AG08395 (cell line): Measurements from ENCODE around the gene CCNY.

Source experiments
- DNase-seq: peaks from one replicate; pipeline ENCODE4 v3.0.0; 2012; ENCODE audit warnings: mixed read lengths, low spot score

The CCNY gene

GRCh38 chr10:35584946-35585345, 248.6 kb downstream of the CCNY start:
- DNase-seq = no peak

- DNase-seq = no peak
Measured at GRCh38 chr10:35585356-35585755, 249.0 kb downstream of the CCNY start.

GRCh38 chr10:35585903-35586535, 249.7 kb downstream of the CCNY start:
- DNase-seq = no peak

GRCh38 chr10:35588836-35589235, 252.5 kb downstream of the CCNY start:
- no peak for DNase-seq

DNA sequence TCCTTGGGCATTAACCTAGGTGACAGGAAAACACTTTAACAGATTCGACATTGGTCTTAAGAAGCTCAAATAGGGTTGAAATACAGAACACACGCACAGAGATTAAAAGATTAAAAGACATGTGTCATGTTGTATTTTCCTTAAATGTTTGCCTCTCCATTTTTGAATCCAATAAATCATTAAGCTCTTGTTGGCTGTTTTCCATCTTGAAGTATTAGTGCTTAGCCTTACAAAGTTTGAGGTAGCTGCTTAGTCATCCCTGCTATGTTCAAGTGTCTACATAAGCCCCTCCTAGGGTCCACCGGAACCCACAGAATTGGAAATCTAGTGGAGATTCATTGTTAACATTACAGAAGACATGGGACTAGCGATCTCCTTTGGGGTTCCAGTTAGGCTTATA, 256.1 kb downstream of the CCNY start:
- no peak for DNase-seq

- DNase-seq = no peak
Measured at GRCh38 chr10:35594115-35595079, 258.1 kb downstream of the CCNY start.

- no peak for DNase-seq
Measured at GRCh38 chr10:35595106-35595505, 258.8 kb downstream of the CCNY start.

DNA sequence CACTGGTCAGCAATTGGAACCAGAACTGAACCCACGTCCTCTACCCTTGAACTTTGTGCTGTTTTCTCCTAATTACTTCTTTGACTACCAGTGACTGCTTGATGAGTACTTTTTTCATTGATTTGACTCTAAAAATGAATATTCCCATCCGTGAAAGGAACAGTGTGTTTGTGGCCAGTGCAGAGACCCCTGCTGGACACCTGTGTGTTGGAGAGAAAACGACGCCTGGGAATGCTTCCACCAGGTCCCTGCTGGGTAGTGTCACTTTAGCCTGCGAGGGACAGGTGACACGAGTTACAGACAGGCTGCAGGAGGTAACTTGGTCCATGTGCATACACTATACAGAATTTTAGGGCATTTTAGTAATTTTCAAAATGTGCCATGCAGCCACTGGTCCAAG, 262.1 kb downstream of the CCNY start:
- no peak for DNase-seq

DNA sequence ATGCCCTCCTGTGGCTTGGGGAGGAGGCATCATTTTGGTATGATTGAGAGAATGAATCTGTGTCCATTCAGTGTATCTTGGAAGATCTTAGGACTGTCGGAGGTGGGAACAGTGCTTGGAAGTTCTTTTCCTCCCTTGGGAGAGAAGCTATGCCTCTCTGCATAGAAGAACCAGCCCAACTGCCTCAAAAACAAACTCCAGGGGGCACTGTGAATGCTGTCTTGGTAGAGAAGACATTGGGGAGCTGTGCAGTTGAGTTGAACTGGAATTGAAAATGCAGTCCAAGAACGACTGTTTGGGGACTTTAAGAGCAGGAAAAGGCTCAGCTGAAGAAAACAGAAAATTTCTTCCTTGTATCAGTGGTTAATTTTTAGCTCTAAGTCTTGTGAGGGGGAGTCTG, 263.9 kb downstream of the CCNY start:
- no peak for DNase-seq

GRCh38 chr10:35605191-35605590, 268.9 kb downstream of the CCNY start, which contains the start of gene GJD4:
Gene GJD4 (plus strand): TSS chr10:35605341. CDS start chr10:35605568, 227 bp downstream.
- no peak for DNase-seq

DNA sequence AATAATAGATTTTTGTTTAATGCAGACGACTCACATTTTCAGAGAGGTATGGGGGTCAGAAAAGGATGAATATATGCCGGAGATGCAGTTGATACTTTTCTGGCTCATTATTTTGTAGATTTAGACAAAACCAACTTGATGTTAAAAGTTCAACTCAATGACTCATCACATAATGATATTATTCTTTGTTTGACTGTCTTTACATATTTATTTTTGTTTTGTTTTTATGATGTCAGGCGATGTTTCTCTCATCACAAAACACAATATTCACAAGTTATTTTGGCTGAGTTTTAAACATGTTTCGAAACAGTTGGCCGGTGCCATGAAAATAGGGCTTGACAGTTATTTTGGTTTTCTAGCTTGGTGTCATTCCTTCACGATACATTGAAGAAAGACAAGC, 270.1 kb downstream of the CCNY start:
- no peak for DNase-seq

- peak; percentile 20 for DNase-seq
Measured at GRCh38 chr10:35607475-35608327, 271.4 kb downstream of the CCNY start.

GRCh38 chr10:35608328-35608672, 272.0 kb downstream of the CCNY start:
- DNase-seq = no peak

DNA sequence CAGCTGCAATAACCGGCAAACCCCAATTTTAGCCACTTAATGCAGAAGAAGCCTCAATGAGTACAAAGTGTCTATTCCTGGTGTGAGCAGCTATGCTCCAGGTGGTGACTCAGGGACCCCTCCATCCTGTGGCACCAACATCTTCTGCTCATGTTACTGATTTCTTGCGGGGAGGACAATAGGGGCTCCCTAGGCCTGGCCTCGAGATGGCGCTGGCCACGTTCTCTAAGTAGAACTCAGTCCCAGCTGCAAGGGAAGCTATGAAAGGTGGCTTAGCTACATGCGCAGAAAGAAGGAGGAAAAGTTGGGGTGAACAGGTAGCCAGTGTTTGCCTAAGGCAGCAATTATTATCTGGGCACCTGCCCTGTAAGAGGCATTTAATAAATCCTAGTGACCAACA, 275.4 kb downstream of the CCNY start:
- DNase-seq = no peak

DNA sequence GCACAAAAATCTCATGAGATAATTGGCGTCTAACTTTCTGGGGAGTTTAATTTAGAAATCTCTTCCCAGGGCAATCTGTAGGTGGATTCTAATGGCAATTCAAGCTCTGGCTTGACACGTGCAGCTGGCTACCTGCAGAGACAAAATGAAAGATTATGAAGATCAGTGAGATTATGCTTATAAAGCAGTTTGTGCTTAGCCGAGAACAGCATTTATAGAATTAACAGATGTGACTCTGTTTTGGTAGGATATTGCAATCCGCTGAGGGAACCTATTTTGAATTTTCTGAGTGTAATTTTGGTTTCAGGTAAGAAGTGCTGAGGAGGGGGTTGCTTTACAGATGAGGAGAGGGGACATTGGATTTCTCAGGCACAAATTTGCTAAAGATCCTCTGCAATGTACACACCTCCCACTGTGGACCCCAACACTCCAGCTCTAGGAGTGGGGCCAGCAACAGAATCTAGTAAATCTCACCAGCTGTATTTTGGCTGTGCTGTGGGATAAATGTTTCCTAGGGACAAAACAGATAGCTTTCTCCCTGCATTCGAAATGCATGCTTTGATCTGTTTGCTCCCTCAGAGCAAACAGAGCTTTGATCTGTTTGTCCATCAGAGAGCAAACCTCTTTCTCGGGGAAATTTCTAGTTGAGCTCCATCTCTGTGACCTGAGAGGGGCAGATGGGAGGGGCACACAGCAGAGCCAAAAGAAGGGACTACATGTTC, 276.2 kb downstream of the CCNY start:
- DNase-seq = no peak

GRCh38 chr10:35613107-35613440, 276.8 kb downstream of the CCNY start:
- DNase-seq = no peak

- DNase-seq = peak; percentile 44
Measured at GRCh38 chr10:35613597-35614226, 277.4 kb downstream of the CCNY start.

DNA sequence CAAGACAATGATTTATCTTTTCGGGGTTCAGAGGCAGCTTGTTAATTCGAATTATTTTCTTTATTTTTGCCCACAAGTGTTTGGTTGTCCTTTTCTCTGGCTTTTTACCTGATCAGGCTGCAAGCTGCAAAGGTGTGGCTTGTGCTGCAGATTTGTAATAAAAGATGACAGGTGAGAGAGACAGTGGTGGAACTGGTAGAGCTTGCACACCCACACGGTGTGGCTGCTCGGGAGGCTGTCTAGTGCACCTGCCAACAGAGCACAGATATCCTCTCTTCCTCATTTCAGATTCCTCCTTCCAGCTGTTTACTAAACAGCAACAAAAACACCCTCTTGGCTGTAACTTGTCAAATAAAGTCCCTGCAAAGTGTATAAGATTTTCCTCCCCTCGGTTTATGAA, 278.0 kb downstream of the CCNY start:
- DNase-seq = no peak
